ENCODE data around the gene LCN6.
"Not testable (repeated sequence)": the region's sequence is repeated elsewhere in the genome, so short reads cannot be mapped to it uniquely, and the experiment has no call there.

The LCN6 gene

GRCh38 chr9:136784249-136784996 lies 36.1 kb upstream of the LCN6 start:
- no peak for DNase-seq (ENCODE audit: low spot score)

GRCh38 chr9:136782452-136782851 lies 34.1 kb upstream of the LCN6 start:
- DNase-seq (ENCODE audit: low spot score) = no peak

GRCh38 chr9:136779808-136780207 lies 31.5 kb upstream of the LCN6 start:
- DNase-seq (ENCODE audit: low spot score) = no peak

GRCh38 chr9:136777359-136777758 lies 29.0 kb upstream of the LCN6 start:
- DNase-seq (ENCODE audit: low spot score) = no peak

GRCh38 chr9:136776947-136777346 lies 28.6 kb upstream of the LCN6 start:
- no peak for DNase-seq (ENCODE audit: low spot score)

- DNase-seq (ENCODE audit: low spot score) = no peak
Observed at GRCh38 chr9:136775191-136775590, 26.9 kb upstream of the LCN6 start.

GRCh38 chr9:136774416-136775045 lies 26.2 kb upstream of the LCN6 start:
- DNase-seq (ENCODE audit: low spot score) = no peak

GRCh38 chr9:136773386-136774044 lies 25.2 kb upstream of the LCN6 start:
- DNase-seq (ENCODE audit: low spot score) = no peak

- DNase-seq (ENCODE audit: low spot score) = no peak
Observed at GRCh38 chr9:136771907-136772415, 23.6 kb upstream of the LCN6 start.

GRCh38 chr9:136769710-136770191 lies 21.4 kb upstream of the LCN6 start:
- peak; percentile 80 for DNase-seq (ENCODE audit: low spot score)

GRCh38 chr9:136766410-136767120 lies 18.2 kb upstream of the LCN6 start:
- DNase-seq (ENCODE audit: low spot score) = not testable (repeated sequence)

- DNase-seq (ENCODE audit: low spot score) = not testable (repeated sequence)
Observed at GRCh38 chr9:136765745-136766409, 17.6 kb upstream of the LCN6 start.

- DNase-seq (ENCODE audit: low spot score) = no peak
Observed at GRCh38 chr9:136765041-136765440, 16.7 kb upstream of the LCN6 start.

GRCh38 chr9:136764301-136764891 lies 16.1 kb upstream of the LCN6 start, which contains the start of gene LCN15:
Gene LCN15, minus strand, starts transcription at chr9:136764518. Its CDS starts 30 bp downstream, at chr9:136764488.
- no peak for DNase-seq (ENCODE audit: low spot score)

- no peak for DNase-seq (ENCODE audit: low spot score)
Observed at GRCh38 chr9:136763649-136764035, 15.3 kb upstream of the LCN6 start.

GRCh38 chr9:136762915-136763648 lies 14.8 kb upstream of the LCN6 start:
- peak; percentile 84 for DNase-seq (ENCODE audit: low spot score)

GRCh38 chr9:136762221-136762691 lies 13.9 kb upstream of the LCN6 start:
- no peak for DNase-seq (ENCODE audit: low spot score)

GRCh38 chr9:136761545-136761981 lies 13.2 kb upstream of the LCN6 start:
- no peak for DNase-seq (ENCODE audit: low spot score)

- DNase-seq (ENCODE audit: low spot score) = peak; percentile 83
Observed at GRCh38 chr9:136760834-136761544, 12.7 kb upstream of the LCN6 start.

- DNase-seq (ENCODE audit: low spot score) = no peak
Observed at GRCh38 chr9:136760424-136760823, 12.1 kb upstream of the LCN6 start.

All from HuH-7.5 (cell line).